Mucosa of descending colon (tissue), 3 donors: ENCODE results near the gene EHBP1L1. TPM values are rescaled to one million over a fixed set of nuclear protein-coding genes. Genes with fewer than 3 reads are reported as not detected.
A peak's percentile ranks its signal among the peaks of the same experiment; 100 is the strongest.

Source experiments
- ATAC-seq: fragments of 200-7000 bp; cut with Tn5 transposase; one replicate; pipeline ENCODE4 v1.9.1; 2020; ENCODE audit warnings: mild to moderate bottlenecking, moderate library complexity
- DNase-seq, 3 donors: peaks; one replicate each; pipeline ENCODE4 v3.0.0-alpha.2; 2020
- H3K36me3 ChIP-seq: fragments of 200-600 bp; one replicate; pipeline ENCODE4 v1.8.0; 2021; ENCODE audit warnings: low read depth, mild to moderate bottlenecking
- H3K4me1 ChIP-seq: fragments of 200-600 bp; one replicate; pipeline ENCODE4 v1.8.0; 2021; ENCODE audit warnings: low read depth, mild to moderate bottlenecking
- H3K4me3 ChIP-seq: fragments of 200-600 bp; one replicate; pipeline ENCODE4 v1.8.0; 2021; ENCODE audit warnings: mild to moderate bottlenecking
- H3K9me3 ChIP-seq: fragments of 200-600 bp; one replicate; pipeline ENCODE4 v1.8.0; 2021; ENCODE audit warnings: mild to moderate bottlenecking
- CTCF ChIP-seq: fragments of 200-600 bp; IDR thresholded peaks from one replicate; pipeline ENCODE4 v1.8.0; 2022; ENCODE audit warnings: antibody characterized with exemption, mild to moderate bottlenecking
- intact Hi-C, 2 donors: fragments of 100-400 bp; cut with DNase I in 1 of 2; cut with micrococcal nuclease in 1 of 2; formaldehyde crosslinking; loops; one replicate each; pipeline versions ENCODE4 v1.11.0 to v1.11.1; 2022; cut with DNase I, micrococcal nuclease
- total RNA-seq, 3 donors: library from RNA; stranded (reverse); fragmentation: NEBNext Ultra II Directional in 2 of 3; extraction: Animal tissue kit (Norgen Biotek cat#: 25700) in 2 of 3; gene quantifications; one replicate each; pipeline versions ENCODE4 v1.2.1 to v1.2.4, GENCODE V29; 2021 to 2023
- donor health status: DM: no; HTN: no; CAD: no; lungs with moderate emphysema.
- donor health status: DM: no; HTN: no; CAD: no.
- donor health status: DM: no; HTN: yes; CAD: no.

EHBP1L1 gene
- total RNA-seq, 3 donors from 2014 or later, result 65.8 to 208 (median 65.9) TPM

GRCh38 chr11:65547446-65548125, 28.3 kb upstream of the EHBP1L1 start:
- intact Hi-C loops, result no loop called here
- TF ChIP-seq CTCF, result no peak
- no peak overlapping the region for H3K4me3 ChIP-seq
- ATAC-seq (no peak), DNase-seq (peak in 1 of 3 donors; percentile 57)
- no peaks in the 10 kb centered on the region for H3K36me3 ChIP-seq
- no peaks in the 10 kb centered on the region for H3K9me3 ChIP-seq
- peaks cover 19% of the 10 kb centered on the region for H3K4me1 ChIP-seq

GRCh38 chr11:65548395-65548794, 27.5 kb upstream of the EHBP1L1 start:
- intact Hi-C loops, result no loop called here
- Histone ChIP-seq H3K9me3 (no peaks in the 10 kb centered on the region), H3K36me3 (no peaks in the 10 kb centered on the region), H3K4me3 (no peak overlapping the region), H3K4me1 (peaks cover 19% of the 10 kb centered on the region)
- DNase-seq (no peak), ATAC-seq (no peak)
- no peak for TF ChIP-seq CTCF

- Histone ChIP-seq H3K4me3 (no peak overlapping the region), H3K4me1 (peaks cover 19% of the 10 kb centered on the region), H3K9me3 (no peaks in the 10 kb centered on the region), H3K36me3 (no peaks in the 10 kb centered on the region)
- no peak for ATAC-seq
- no peak for DNase-seq
- no peak for TF ChIP-seq CTCF
- intact Hi-C loops, result no loop called here
Measured at GRCh38 chr11:65549096-65549495, 26.8 kb upstream of the EHBP1L1 start.

- Histone ChIP-seq H3K4me3 (no peak overlapping the region), H3K36me3 (no peaks in the 10 kb centered on the region), H3K9me3 (no peaks in the 10 kb centered on the region), H3K4me1 (peaks cover 19% of the 10 kb centered on the region)
- peak; percentile 87 to 94 (median 91) for DNase-seq
- ATAC-seq, result peak; percentile 83
- intact Hi-C loops, result no loop called here
- TF ChIP-seq CTCF, result peak; percentile 88
Measured at GRCh38 chr11:65551572-65552387, 24.1 kb upstream of the EHBP1L1 start.

- H3K9me3 ChIP-seq, result no peaks in the 10 kb centered on the region
- no peak for TF ChIP-seq CTCF
- DNase-seq, result no peak
- no peaks in the 10 kb centered on the region for H3K36me3 ChIP-seq
- intact Hi-C loops, result no loop called here
- peaks cover 19% of the 10 kb centered on the region for H3K4me1 ChIP-seq
- ATAC-seq, result no peak
- no peak overlapping the region for H3K4me3 ChIP-seq
Measured at GRCh38 chr11:65552388-65552951, 23.4 kb upstream of the EHBP1L1 start.
